Kidney epithelial cell (primary cell): Measurements from ENCODE around the gene TMPRSS11D. TPM values are rescaled to one million over a fixed set of nuclear protein-coding genes. Genes with fewer than 3 reads are reported as not detected.

Source experiments
- DNase-seq: peaks from one replicate; pipeline ENCODE4 v3.0.0-alpha.2; 2010; ENCODE audit warnings: low read depth
- H3K27me3 ChIP-seq: 2 replicates; pipeline ENCODE4 v1.6.0; 2011; ENCODE audit warnings: low read length; ENCODE audit not compliant: control insufficient read depth, insufficient read depth
- H3K36me3 ChIP-seq: 2 replicates; pipeline ENCODE4 v1.5.1; 2011; ENCODE audit warnings: low read length; ENCODE audit not compliant: control insufficient read depth, insufficient read depth
- H3K4me3 ChIP-seq: 2 replicates; pipeline ENCODE4 v1.5.1; 2011; ENCODE audit warnings: low read depth, mild to moderate bottlenecking, control low read depth, low read length
- total RNA-seq: library from RNA; depleted of rRNA; stranded (reverse); fragments of >200 nt; gene quantifications from 2 replicates; pipeline ENCODE4 v1.2.3, GENCODE V29; 2015
- TF ChIP-seq, protein P1 (sequence below): IDR thresholded peaks from 2 replicates; pipeline ENCODE4 v1.5.1; 2011; ENCODE audit warnings: mild to moderate bottlenecking, moderate library complexity, low read length, control low read depth, inconsistent platforms; ENCODE audit not compliant: insufficient read depth, poor library complexity, severe bottlenecking

Gene TMPRSS11D
- total RNA-seq, 1 donor from 2014 or later, result not detected

DNA sequence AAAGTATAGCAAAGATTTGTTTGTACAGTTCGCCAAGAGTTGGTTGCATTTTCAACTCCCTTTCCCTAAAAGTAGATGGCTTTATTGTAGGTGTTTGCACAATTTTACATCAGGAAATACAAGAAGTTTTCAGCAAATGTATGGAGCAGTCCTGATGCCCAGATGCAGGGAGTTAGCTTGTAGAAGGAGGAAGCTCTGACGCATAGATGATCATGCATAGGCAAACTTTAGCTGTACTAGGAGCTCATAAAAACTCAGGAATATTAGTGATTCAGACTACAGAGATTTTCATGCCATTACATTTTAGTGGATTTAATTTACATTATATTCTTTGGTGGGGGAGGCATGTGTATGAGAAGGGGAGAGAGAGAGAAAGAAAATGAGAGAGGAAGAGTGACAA is 62.9 kb downstream of the TMPRSS11D start:
- TF ChIP-seq, protein P1, sequence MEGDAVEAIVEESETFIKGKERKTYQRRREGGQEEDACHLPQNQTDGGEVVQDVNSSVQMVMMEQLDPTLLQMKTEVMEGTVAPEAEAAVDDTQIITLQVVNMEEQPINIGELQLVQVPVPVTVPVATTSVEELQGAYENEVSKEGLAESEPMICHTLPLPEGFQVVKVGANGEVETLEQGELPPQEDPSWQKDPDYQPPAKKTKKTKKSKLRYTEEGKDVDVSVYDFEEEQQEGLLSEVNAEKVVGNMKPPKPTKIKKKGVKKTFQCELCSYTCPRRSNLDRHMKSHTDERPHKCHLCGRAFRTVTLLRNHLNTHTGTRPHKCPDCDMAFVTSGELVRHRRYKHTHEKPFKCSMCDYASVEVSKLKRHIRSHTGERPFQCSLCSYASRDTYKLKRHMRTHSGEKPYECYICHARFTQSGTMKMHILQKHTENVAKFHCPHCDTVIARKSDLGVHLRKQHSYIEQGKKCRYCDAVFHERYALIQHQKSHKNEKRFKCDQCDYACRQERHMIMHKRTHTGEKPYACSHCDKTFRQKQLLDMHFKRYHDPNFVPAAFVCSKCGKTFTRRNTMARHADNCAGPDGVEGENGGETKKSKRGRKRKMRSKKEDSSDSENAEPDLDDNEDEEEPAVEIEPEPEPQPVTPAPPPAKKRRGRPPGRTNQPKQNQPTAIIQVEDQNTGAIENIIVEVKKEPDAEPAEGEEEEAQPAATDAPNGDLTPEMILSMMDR, result no peak
- H3K27me3 ChIP-seq, result no peaks in the 10 kb centered on the region
- DNase-seq, result no peak
- no peaks in the 10 kb centered on the region for H3K36me3 ChIP-seq
- H3K4me3 ChIP-seq, result no peak overlapping the region

DNA sequence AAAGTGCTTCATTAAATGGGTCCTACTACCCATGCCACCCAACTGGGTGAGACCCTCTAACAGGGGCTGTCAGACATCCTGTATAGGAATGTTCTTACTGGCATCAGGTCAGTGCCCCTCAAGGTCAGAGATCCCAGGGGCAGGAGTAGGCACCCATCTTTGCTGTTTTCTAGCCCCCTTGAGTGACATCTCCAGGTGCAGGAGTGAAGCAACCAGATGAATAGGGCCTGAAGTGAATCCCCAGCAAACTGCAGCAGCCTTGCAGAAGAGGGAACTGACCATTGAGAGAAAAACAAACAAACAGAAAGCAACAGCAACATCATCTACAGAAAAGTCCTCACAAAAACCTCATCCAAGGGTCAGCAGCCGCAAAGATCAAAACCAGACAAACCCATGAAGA is 73.8 kb downstream of the TMPRSS11D start:
- Histone ChIP-seq H3K27me3 (no peaks in the 10 kb centered on the region), H3K36me3 (no peaks in the 10 kb centered on the region), H3K4me3 (no peak overlapping the region)
- no peak for DNase-seq
- TF ChIP-seq, protein P1, result no peak

DNA sequence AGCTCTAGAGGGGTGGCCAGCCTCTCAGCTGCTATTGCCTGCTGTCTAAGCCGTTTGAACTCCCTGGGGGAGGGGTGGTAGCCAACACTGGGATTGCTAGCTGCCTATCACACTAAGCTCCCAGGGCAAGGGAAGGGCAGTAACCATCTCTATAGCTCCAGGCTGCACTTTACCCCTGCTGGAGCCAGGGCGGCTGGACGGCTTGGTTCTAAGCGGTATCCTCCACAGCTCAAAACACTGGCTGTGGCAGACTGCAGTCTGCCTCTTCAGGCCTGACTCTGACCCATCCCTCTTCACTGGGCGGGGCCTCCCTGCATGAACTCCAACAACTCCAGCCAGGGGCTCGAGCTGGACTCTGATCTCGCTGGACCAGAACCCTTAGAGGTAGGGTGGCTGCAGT is 74.3 kb downstream of the TMPRSS11D start:
- H3K27me3 ChIP-seq, result no peaks in the 10 kb centered on the region
- TF ChIP-seq, protein P1, result no peak
- H3K4me3 ChIP-seq, result no peak overlapping the region
- DNase-seq, result no peak
- no peaks in the 10 kb centered on the region for H3K36me3 ChIP-seq

DNA sequence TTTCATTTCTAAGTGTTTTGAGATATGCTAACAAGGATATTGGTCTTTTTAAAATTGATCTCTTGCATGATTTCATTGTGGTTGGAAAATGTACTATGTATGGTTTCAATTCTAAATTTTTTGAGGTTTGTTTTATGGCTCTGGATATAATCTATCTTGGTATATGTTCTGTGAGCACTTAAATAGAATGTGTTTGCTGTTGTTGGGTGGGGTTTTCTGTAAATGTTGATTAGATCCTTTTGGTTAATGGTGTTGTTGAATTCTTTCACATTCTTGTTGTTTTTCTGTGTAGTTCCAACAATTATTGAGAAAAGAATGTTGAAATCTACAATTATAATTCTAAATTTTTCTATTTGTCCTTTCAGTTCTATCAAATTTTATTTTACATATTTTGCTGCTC is 87.0 kb downstream of the TMPRSS11D start:
- Histone ChIP-seq H3K27me3 (no peaks in the 10 kb centered on the region), H3K36me3 (no peaks in the 10 kb centered on the region), H3K4me3 (no peak overlapping the region)
- DNase-seq, result no peak
- TF ChIP-seq, protein P1, result no peak

DNA sequence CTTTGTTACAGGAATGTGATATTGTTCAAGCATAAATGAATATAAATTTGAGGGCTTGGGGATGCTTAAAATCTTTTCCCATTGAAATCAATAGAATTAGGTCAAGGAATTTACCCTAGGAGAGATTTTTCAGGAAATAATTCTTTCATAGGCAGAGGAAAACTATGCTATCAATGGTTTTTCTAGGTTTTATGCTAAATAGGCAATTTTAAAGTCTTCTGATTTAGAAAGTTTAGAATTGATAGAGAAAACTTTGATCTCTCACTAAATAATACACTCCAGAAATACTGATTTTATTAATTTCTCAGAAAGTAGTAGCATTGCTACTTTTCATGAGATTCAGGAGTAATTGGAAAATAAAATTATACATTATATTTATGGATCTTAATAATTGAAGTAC is 93.1 kb downstream of the TMPRSS11D start:
- no peak overlapping the region for H3K4me3 ChIP-seq
- DNase-seq, result no peak
- TF ChIP-seq, protein P1, result no peak
- H3K27me3 ChIP-seq, result no peaks in the 10 kb centered on the region
- no peaks in the 10 kb centered on the region for H3K36me3 ChIP-seq

GRCh38 chr4:67787311-67787710 is 96.5 kb downstream of the TMPRSS11D start:
- TF ChIP-seq, protein P1, result no peak
- DNase-seq, result no peak
- H3K27me3 ChIP-seq, result no peaks in the 10 kb centered on the region
- H3K36me3 ChIP-seq, result no peaks in the 10 kb centered on the region
- H3K4me3 ChIP-seq, result no peak overlapping the region
